Keratinocyte (primary cell): ENCODE measurements around the gene CLEC3B. TPM values are rescaled to one million over a fixed set of nuclear protein-coding genes. Genes with fewer than 3 reads are reported as not detected.

ENCODE experiments used
- DNase-seq: peaks from one replicate; pipeline ENCODE4 v3.0.0-alpha.2; 2011; ENCODE audit warnings: low read depth, missing footprints, low spot score
- FAIRE-seq: peaks from 2 replicates; lab custom pipeline; 2011; peaks lifted over from hg19 to GRCh38; lab: Jason Lieb, UNC
- H2AFZ ChIP-seq: 2 replicates; pipeline ENCODE4 v1.6.0; 2012; ENCODE audit warnings: low read length, control low read depth, inconsistent platforms; ENCODE audit not compliant: control insufficient read depth
- H3K27ac ChIP-seq: 2 replicates; pipeline ENCODE4 v1.5.1; 2011; ENCODE audit warnings: low read length; ENCODE audit not compliant: control insufficient read depth, insufficient read depth
- H3K27me3 ChIP-seq: 3 replicates; pipeline ENCODE4 v1.6.0; 2011; ENCODE audit warnings: low read length; ENCODE audit not compliant: control insufficient read depth, insufficient read depth; ENCODE audit errors: extremely low read depth
- H3K36me3 ChIP-seq, 2 experiments: 2 replicates in 1 of 2; 3 replicates in 1 of 2; pipeline ENCODE4 v1.5.1; 2011; ENCODE audit warnings: low read length in 2 of 2, mild to moderate bottlenecking in 1 of 2; ENCODE audit not compliant: control insufficient read depth in 2 of 2, insufficient read depth in 2 of 2; ENCODE audit errors: extremely low read depth in 1 of 2
- H3K4me1 ChIP-seq: 3 replicates; pipeline ENCODE4 v1.5.1; 2011; ENCODE audit warnings: low read length; ENCODE audit not compliant: control insufficient read depth, insufficient read depth; ENCODE audit errors: extremely low read depth
- H3K4me2 ChIP-seq: 3 replicates; pipeline ENCODE4 v1.6.0; 2011; ENCODE audit warnings: low read depth, low read length; ENCODE audit not compliant: control insufficient read depth, insufficient read depth; ENCODE audit errors: extremely low read depth
- H3K4me3 ChIP-seq, 3 experiments: fragments of 200-600 bp in 1 of 3; sonication (generic) in 1 of 3; 2 replicates in 2 of 3; 3 replicates in 1 of 3; pipeline ENCODE4 v1.5.1; 2011 to 2016; ENCODE audit warnings: low read length in 3 of 3, mild to moderate bottlenecking in 3 of 3, control low read depth in 2 of 3, inconsistent platforms in 1 of 3, low read depth in 1 of 3, mixed read lengths in 1 of 3, mixed run types in 1 of 3, moderate library complexity in 1 of 3; ENCODE audit not compliant: control insufficient read depth in 2 of 3, insufficient read depth in 2 of 3; ENCODE audit errors: extremely low read depth in 1 of 3
- H3K79me2 ChIP-seq: 2 replicates; pipeline ENCODE4 v1.6.0; 2012; ENCODE audit warnings: low read length; ENCODE audit not compliant: control insufficient read depth, insufficient read depth
- H3K9ac ChIP-seq: 3 replicates; pipeline ENCODE4 v1.6.0; 2011; ENCODE audit warnings: low read length; ENCODE audit not compliant: control insufficient read depth, insufficient read depth; ENCODE audit errors: extremely low read depth
- H3K9me1 ChIP-seq: 3 replicates; pipeline ENCODE4 v1.6.0; 2011; ENCODE audit warnings: low read length; ENCODE audit not compliant: control insufficient read depth, insufficient read depth; ENCODE audit errors: extremely low read depth
- H3K9me3 ChIP-seq: 2 replicates; pipeline ENCODE4 v1.5.1; 2012; ENCODE audit warnings: low read depth, low read length; ENCODE audit not compliant: control insufficient read depth
- H4K20me1 ChIP-seq: 3 replicates; pipeline ENCODE4 v1.6.0; 2011; ENCODE audit warnings: low read length; ENCODE audit not compliant: control insufficient read depth, insufficient read depth; ENCODE audit errors: extremely low read depth
- CTCF ChIP-seq, 3 experiments: IDR thresholded peaks in 1 of 3; conservative IDR thresholded peaks in 1 of 3; optimal IDR thresholded peaks in 1 of 3; 2 replicates in 2 of 3; 3 replicates in 1 of 3; pipeline versions ENCODE3 to v1.5.1; 2011; ENCODE audit warnings: low read length in 3 of 3, mild to moderate bottlenecking in 3 of 3, moderate library complexity in 2 of 3, control low read depth in 1 of 3, inconsistent platforms in 1 of 3; ENCODE audit not compliant: insufficient read depth in 2 of 3; ENCODE audit errors: extremely low read depth in 1 of 3
- EZH2 ChIP-seq: IDR thresholded peaks from one replicate; pipeline ENCODE4 v1.6.1; 2012; ENCODE audit warnings: inconsistent platforms, mild to moderate bottlenecking, low read length, moderate library complexity
- dilution Hi-C: fragments of 300-500 bp; cut with MboI; formaldehyde crosslinking; loops from one replicate; pipeline ENCODE4 v1.7.0; 2020; ENCODE audit warnings: low sequenced_read_pairs; ENCODE audit not compliant: extremely low pct_ligation_motif_present
- polyA plus RNA-seq, 5 experiments: library from polyadenylated mRNA; depleted of rRNA in 3 of 5; stranded (reverse) in 3 of 5; stranded (forward) in 1 of 5; unstranded in 1 of 5; fragments of >200 nt; gene quantifications; 1 replicate in 1 of 5; 2 replicates in 3 of 5; 3 replicates in 1 of 5; pipeline versions ENCODE4 v1.2.1 to v1.2.3, GENCODE V29; 2011 to 2012; ENCODE audit warnings: missing spikeins in 2 of 5, low read depth in 1 of 5, low replicate concordance in 1 of 5

CLEC3B gene
- polyA plus RNA-seq, 1 donor (not counting 4 experiments of a cell fraction or from before 2014, with no cell fraction given): not detected

GRCh38 chr3:45023675-45024074 is 2.4 kb upstream of the CLEC3B start:
- FAIRE-seq: no peak

GRCh38 chr3:45024542-45025255 is 1.4 kb upstream of the CLEC3B start:
- no peaks in the 10 kb centered on the region for H3K79me2 ChIP-seq
- no peaks in the 10 kb centered on the region for H3K27me3 ChIP-seq
- DNase-seq (no peak), FAIRE-seq (no peak)
- H3K9ac ChIP-seq: no peak overlapping the region
- dilution Hi-C loops: no loop called here
- H4K20me1 ChIP-seq: no peaks in the 10 kb centered on the region
- H3K4me3 ChIP-seq: no peak overlapping the region
- H3K4me1 ChIP-seq: peaks cover 7% of the 10 kb centered on the region
- H3K27ac ChIP-seq: no peak overlapping the region
- no peaks in the 10 kb centered on the region for H3K9me3 ChIP-seq
- no peak overlapping the region for H3K4me2 ChIP-seq
- no peaks in the 10 kb centered on the region for H3K36me3 ChIP-seq
- no peak overlapping the region for H2AFZ ChIP-seq
- no peaks in the 10 kb centered on the region for H3K9me1 ChIP-seq
- no peak for TF ChIP-seq CTCF (optimal IDR thresholded peaks at IDR 0.05 in 1 of 3, IDR thresholded peaks at IDR 0.05 in 1 of 3, conservative IDR thresholded peaks at IDR 0.05 in 1 of 3; ENCODE audit: extremely low read depth in 1 of 3, insufficient read depth in 2 of 3, low read length in 3 of 3)
- TF ChIP-seq EZH2: no peak

More at GRCh38 chr3:45023675-45024074, 2.4 kb upstream of the CLEC3B start:
- no peaks in the 10 kb centered on the region for H3K27me3 ChIP-seq
- peaks cover 4% of the 10 kb centered on the region for H3K4me1 ChIP-seq
- no peaks in the 10 kb centered on the region for H4K20me1 ChIP-seq
- no peak overlapping the region for H3K4me3 ChIP-seq
- dilution Hi-C loops: no loop called here
- no peaks in the 10 kb centered on the region for H3K79me2 ChIP-seq
- H3K9me1 ChIP-seq: no peaks in the 10 kb centered on the region
- no peak overlapping the region for H3K9ac ChIP-seq
- no peak for TF ChIP-seq CTCF (optimal IDR thresholded peaks at IDR 0.05 in 1 of 3, IDR thresholded peaks at IDR 0.05 in 1 of 3, conservative IDR thresholded peaks at IDR 0.05 in 1 of 3; ENCODE audit: extremely low read depth in 1 of 3, insufficient read depth in 2 of 3, low read length in 3 of 3)
- TF ChIP-seq EZH2: no peak
- H3K9me3 ChIP-seq: no peaks in the 10 kb centered on the region
- no peak for DNase-seq
- no peaks in the 10 kb centered on the region for H3K36me3 ChIP-seq
- H2AFZ ChIP-seq: no peak overlapping the region
- H3K27ac ChIP-seq: no peak overlapping the region
- no peak overlapping the region for H3K4me2 ChIP-seq
